Common myeloid progenitor, CD34-positive (primary cell): Measurements from ENCODE around the gene PTMA.
"Not testable (repeated sequence)": the region's sequence is repeated elsewhere in the genome, so short reads cannot be mapped to it uniquely, and the experiment has no call there.

Experiments used
- CTCF ChIA-PET: fragments of 350-600 bp; sonication (Branson Sonifier 250); formaldehyde crosslinking; loops from one replicate; lab custom pipeline; 2021; ENCODE audit warnings: antibody characterized with exemption; lab: Charles Lee
- POLR2A ChIA-PET: fragments of 350-600 bp; sonication (Branson Sonifier 250); formaldehyde crosslinking; loops from one replicate; lab custom pipeline; 2021; ENCODE audit warnings: antibody characterized with exemption; lab: Charles Lee
- DNase-seq, 3 donors: peaks; one replicate each; pipeline versions ENCODE4 v3.0.0 to v3.0.0-alpha.2; 2013
- H3K27ac ChIP-seq, 2 experiments: 1 replicate in 1 of 2; 2 replicates in 1 of 2; pipeline ENCODE4 v1.7.0; 2013; ENCODE audit warnings: inconsistent platforms in 2 of 2, low read length in 2 of 2, mild to moderate bottlenecking in 2 of 2, low read depth in 1 of 2, moderate library complexity in 1 of 2; ENCODE audit not compliant: severe bottlenecking in 2 of 2, insufficient read depth in 1 of 2, poor library complexity in 1 of 2
- H3K27me3 ChIP-seq, 5 experiments: replicated peaks in 2 of 5; 1 replicate in 3 of 5; 2 replicates in 2 of 5; pipeline versions ENCODE4 v1.6.1 to v1.7.0; 2013; ENCODE audit warnings: low read length in 4 of 5, mild to moderate bottlenecking in 2 of 5, moderate library complexity in 2 of 5, inconsistent platforms in 1 of 5; ENCODE audit not compliant: insufficient read depth in 5 of 5, control insufficient read depth in 4 of 5
- H3K36me3 ChIP-seq, 4 experiments: 1 replicate in 2 of 4; 2 replicates in 2 of 4; pipeline versions ENCODE4 v1.6.1 to v1.7.0; 2013; ENCODE audit warnings: low read length in 3 of 4, control low read depth in 1 of 4, mild to moderate bottlenecking in 1 of 4; ENCODE audit not compliant: control insufficient read depth in 4 of 4, insufficient read depth in 4 of 4
- H3K4me1 ChIP-seq, 4 experiments: 1 replicate in 3 of 4; 2 replicates in 1 of 4; pipeline versions ENCODE4 v1.6.1 to v1.7.1; 2013; ENCODE audit warnings: low read length in 3 of 4, mild to moderate bottlenecking in 3 of 4, control low read depth in 1 of 4, inconsistent platforms in 1 of 4, moderate library complexity in 1 of 4; ENCODE audit not compliant: control insufficient read depth in 4 of 4, insufficient read depth in 4 of 4; ENCODE audit errors: control extremely low read depth in 1 of 4
- H3K4me3 ChIP-seq, 7 experiments: 1 replicate in 4 of 7; 2 replicates in 3 of 7; pipeline versions ENCODE4 v1.5.1 to v1.7.0; 2013; ENCODE audit warnings: mild to moderate bottlenecking in 7 of 7, low read length in 6 of 7, moderate library complexity in 6 of 7, inconsistent platforms in 2 of 7, low read depth in 2 of 7, control low read depth in 1 of 7; ENCODE audit not compliant: insufficient read depth in 4 of 7, control insufficient read depth in 1 of 7; ENCODE audit errors: extremely low read depth in 1 of 7
- H3K9me3 ChIP-seq, 5 experiments: 1 replicate in 4 of 5; 2 replicates in 1 of 5; pipeline versions ENCODE4 v1.6.1 to v1.7.1; 2013; ENCODE audit warnings: low read length in 4 of 5, mild to moderate bottlenecking in 2 of 5, inconsistent platforms in 1 of 5, low read depth in 1 of 5, moderate library complexity in 1 of 5; ENCODE audit not compliant: control insufficient read depth in 4 of 5, insufficient read depth in 2 of 5; ENCODE audit errors: control extremely low read depth in 1 of 5
- WGBS: methylation state at CpG from one replicate; pipeline ENCODE4 v1.1.5; 2013; ENCODE audit not compliant: insufficient coverage; 5-methylcytosine and 5-hydroxymethylcytosine counted together

PTMA gene

GRCh38 chr2:231711677-231712450 is 3.5 kb downstream of the PTMA start:
- 39% methylated on average over 8 of the region's 9 CpGs for WGBS
- POLR2A ChIA-PET, result interaction anchor here (0.5 kb wide), 1 partner anchor 13 kb away, joined by 4 read pairs; no protein-coding TSS in a partner anchor
- H3K36me3 ChIP-seq, result peaks cover 0 to 41% (median 21%) of the 10 kb centered on the region in 4 experiments
- CTCF ChIA-PET, result interaction anchor here (0.9 to 10.0 kb wide), 5 partner anchors 21 to 102 kb away, joined by 3 to 417 read pairs (median 4); no protein-coding TSS in a partner anchor
- H3K4me1 ChIP-seq, result peaks cover 8 to 42% (median 40%) of the 10 kb centered on the region in 4 experiments
- no peaks in the 10 kb centered on the region for H3K9me3 ChIP-seq
- no peaks in the 10 kb centered on the region for H3K27me3 ChIP-seq
- peak overlapping the region; percentile 74 to 87 for H3K27ac ChIP-seq
- DNase-seq, result no peak
- peak overlapping the region; percentile 77 to 96 (median 91) for H3K4me3 ChIP-seq

GRCh38 chr2:231712451-231713021 is 4.2 kb downstream of the PTMA start:
- POLR2A ChIA-PET, H3K9me3 ChIP-seq, H3K27me3 ChIP-seq: not testable (repeated sequence)
- Histone ChIP-seq H3K4me1 (peaks cover 8 to 42% (median 36%) of the 10 kb centered on the region in 4 experiments), H3K27ac (peak overlapping the region; percentile 74 to 87), H3K36me3 (peaks cover 0 to 41% (median 21%) of the 10 kb centered on the region in 4 experiments), H3K4me3 (peak overlapping the region in 5 of 7 experiments; percentile 83 to 96 (median 94))
- 41% methylated on average over 4 of the region's 18 CpGs for WGBS
- peak in 1 of 3 donors; percentile 36 for DNase-seq
- CTCF ChIA-PET, result interaction anchor here (0.9 to 10.0 kb wide), 6 partner anchors 17 to 103 kb away, joined by 3 to 417 read pairs (median 7); no protein-coding TSS in a partner anchor

GRCh38 chr2:231713406-231713729 is 5.0 kb downstream of the PTMA start:
- Histone ChIP-seq H3K4me1 (peaks cover 8 to 38% (median 33%) of the 10 kb centered on the region in 4 experiments), H3K4me3 (peak overlapping the region in 1 of 7 experiments; percentile 45), H3K36me3 (peaks cover 0 to 41% (median 21%) of the 10 kb centered on the region in 4 experiments)
- H3K9me3 ChIP-seq, H3K27me3 ChIP-seq, H3K27ac ChIP-seq, DNase-seq: not testable (repeated sequence)
- CTCF ChIA-PET, result interaction anchor here (0.9 to 10.0 kb wide), 18 partner anchors 10 to 249 kb away, joined by 3 to 417 read pairs (median 10); partner anchors contain the start of gene NCL
- POLR2A ChIA-PET, result interaction anchor here (0.8 to 2.2 kb wide), 7 partner anchors 9 to 101 kb away, joined by 3 to 13 read pairs (median 5); no protein-coding TSS in a partner anchor

DNA sequence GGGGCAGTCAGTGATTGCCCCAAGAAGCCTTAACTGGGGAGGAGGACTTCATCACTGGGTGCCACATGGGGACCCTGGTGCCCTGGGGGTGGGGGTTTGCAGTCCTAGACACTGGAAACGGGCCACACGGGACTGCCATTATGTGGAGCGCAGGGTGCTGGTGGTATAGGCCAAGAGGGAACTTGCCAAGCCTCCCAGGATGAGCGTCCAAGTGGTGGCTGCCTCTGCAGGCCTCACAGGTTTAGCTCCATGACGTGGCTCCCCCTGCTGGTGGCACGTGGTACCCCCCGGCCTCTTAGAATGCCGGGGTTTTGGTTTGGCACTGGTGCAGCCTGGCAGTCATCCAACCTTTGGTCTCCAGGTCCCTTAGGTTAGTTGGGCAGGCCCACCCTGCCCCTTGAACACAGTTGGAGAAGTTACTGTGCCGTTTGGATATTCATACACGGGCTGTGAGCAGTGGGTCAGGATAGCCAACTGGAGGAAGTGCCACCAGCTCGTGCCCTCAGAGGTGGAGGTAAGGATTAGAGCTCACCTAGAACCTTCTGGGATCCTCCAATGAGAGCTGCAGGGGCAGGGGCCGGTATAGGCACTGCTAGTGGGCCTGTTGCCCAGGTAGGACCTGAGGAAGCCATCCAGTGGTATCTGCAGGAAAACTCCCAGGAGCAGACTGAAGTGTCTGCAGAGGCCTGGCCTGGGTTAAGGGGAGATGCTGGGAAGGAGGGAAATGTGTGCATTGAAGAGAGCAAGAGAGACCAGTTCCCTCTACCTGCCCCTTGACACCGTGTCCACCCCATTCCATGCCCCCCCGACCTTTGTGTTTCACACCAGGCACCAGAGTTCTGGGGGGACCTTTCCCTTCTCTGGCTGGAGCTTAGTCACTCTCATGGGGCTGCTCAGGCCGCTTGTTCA is 5.7 kb downstream of the PTMA start:
- Histone ChIP-seq H3K36me3 (peaks cover 0 to 41% (median 21%) of the 10 kb centered on the region in 4 experiments), H3K4me3 (peak overlapping the region in 1 of 7 experiments; percentile 45), H3K9me3 (no peaks in the 10 kb centered on the region), H3K27ac (no peak overlapping the region), H3K27me3 (no peaks in the 10 kb centered on the region), H3K4me1 (peaks cover 8 to 38% (median 33%) of the 10 kb centered on the region in 4 experiments)
- DNase-seq, result peak; percentile 93 to 97 (median 95)
- ChIA-PET POLR2A (interaction anchor here (0.7 to 2.2 kb wide), 10 partner anchors 10 to 250 kb away, joined by 3 to 13 read pairs (median 4); partner anchors contain the start of gene NCL), CTCF (interaction anchor here (0.7 to 10.0 kb wide), 34 partner anchors 8 to 689 kb away, joined by 3 to 417 read pairs (median 5); partner anchors contain the start of gene NCL)
- WGBS, result 20% methylated on average over 11 of the region's 15 CpGs

DNA sequence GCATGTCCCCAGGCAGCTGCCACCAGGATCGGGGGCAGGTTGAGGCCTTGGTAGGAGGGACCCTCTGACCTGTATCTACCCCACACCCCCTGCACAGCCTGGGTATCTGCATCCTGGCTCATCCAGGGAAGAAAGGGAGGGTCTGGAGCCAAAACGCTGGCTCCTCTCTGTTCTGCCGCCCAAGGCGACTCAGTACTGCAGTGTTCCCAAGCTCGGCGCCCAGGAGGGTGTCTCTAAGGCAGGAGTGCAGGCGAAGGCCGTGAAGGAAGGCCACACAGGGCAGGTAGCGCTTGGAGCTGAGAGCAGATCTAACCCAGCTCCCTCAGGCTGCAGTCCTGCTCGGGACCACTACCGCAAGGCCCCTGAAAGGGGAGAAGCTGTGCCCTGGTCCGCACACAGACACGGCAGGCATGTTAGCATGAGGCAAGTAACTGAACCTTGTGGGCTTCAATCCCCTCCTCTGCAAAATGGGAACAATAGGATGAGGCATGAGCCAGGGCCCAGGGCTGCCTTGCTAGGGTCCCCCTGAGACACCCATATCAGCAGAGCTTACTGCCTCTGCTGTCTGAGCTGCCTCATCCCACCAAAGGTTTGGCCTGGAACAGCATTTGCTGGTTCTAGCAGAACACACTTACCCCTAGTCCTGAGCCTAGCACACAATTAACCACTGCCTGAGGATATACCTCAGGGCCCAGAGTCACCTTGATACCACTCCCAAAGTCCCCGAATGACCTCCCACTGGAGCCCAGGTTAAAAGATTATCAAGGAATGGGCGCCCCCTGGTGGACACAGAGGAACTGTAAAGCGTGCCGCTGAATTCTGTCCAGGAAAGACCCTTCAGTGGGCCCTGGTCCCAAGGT is 6.5 kb downstream of the PTMA start:
- Histone ChIP-seq H3K27ac (peak overlapping the region in 1 of 2 experiments; percentile 7), H3K4me1 (peaks cover 8 to 36% (median 32%) of the 10 kb centered on the region in 4 experiments), H3K27me3 (no peaks in the 10 kb centered on the region), H3K4me3 (no peak overlapping the region), H3K36me3 (peaks cover 0 to 35% (median 20%) of the 10 kb centered on the region in 4 experiments), H3K9me3 (no peaks in the 10 kb centered on the region)
- 71% methylated on average over 16 of the region's 17 CpGs for whole genome bisulfite sequencing
- DNase-seq, result peak; percentile 63 to 72 (median 66)
- ChIA-PET POLR2A (interaction anchor here (0.7 to 2.2 kb wide), 6 partner anchors 32 to 251 kb away, joined by 4 to 13 read pairs (median 6); partner anchors contain the start of gene NCL), CTCF (interaction anchor here (0.8 to 10.0 kb wide), 35 partner anchors 9 to 688 kb away, joined by 3 to 417 read pairs (median 5); partner anchors contain the start of gene NCL)
